ENCODE data around the gene PLG.
"Not testable (repeated sequence)": the region's sequence is repeated elsewhere in the genome, so short reads cannot be mapped to it uniquely, and the experiment has no call there.

The PLG gene

GRCh38 chr6:160767647-160768019 lies 65.6 kb downstream of the PLG start:
- DNase-seq (ENCODE audit: extremely low spot score, insufficient read length, low read depth) = no peak

GRCh38 chr6:160768101-160768500 lies 66.1 kb downstream of the PLG start:
- FAIRE-seq = no peak
- DNase-seq (ENCODE audit: extremely low spot score, insufficient read length, low read depth) = no peak

More at GRCh38 chr6:160767647-160768019, 65.6 kb downstream of the PLG start:
- no peak for FAIRE-seq

GRCh38 chr6:160774399-160774798 lies 72.4 kb downstream of the PLG start:
- no peak for DNase-seq (ENCODE audit: extremely low spot score, insufficient read length, low read depth)
- no peak for FAIRE-seq

- DNase-seq (ENCODE audit: extremely low spot score, insufficient read length, low read depth) (no peak), FAIRE-seq (no peak)
Observed at GRCh38 chr6:160775792-160776580, 73.9 kb downstream of the PLG start.

- DNase-seq (ENCODE audit: extremely low spot score, insufficient read length, low read depth); FAIRE-seq: not testable (repeated sequence)
Observed at GRCh38 chr6:160779095-160779494, 77.1 kb downstream of the PLG start.

- not testable (repeated sequence) for FAIRE-seq; DNase-seq (ENCODE audit: extremely low spot score, insufficient read length, low read depth)
Observed at GRCh38 chr6:160780656-160781055, 78.6 kb downstream of the PLG start.

GRCh38 chr6:160781298-160781697 lies 79.3 kb downstream of the PLG start:
- FAIRE-seq (no peak), DNase-seq (ENCODE audit: extremely low spot score, insufficient read length, low read depth) (no peak)

- DNase-seq (ENCODE audit: extremely low spot score, insufficient read length, low read depth) = no peak
- no peak for FAIRE-seq
Observed at GRCh38 chr6:160782228-160782627, 80.2 kb downstream of the PLG start.

GRCh38 chr6:160783741-160784140 lies 81.7 kb downstream of the PLG start:
- DNase-seq (ENCODE audit: extremely low spot score, insufficient read length, low read depth) (no peak), FAIRE-seq (no peak)

GRCh38 chr6:160788126-160788525 lies 86.1 kb downstream of the PLG start:
- not testable (repeated sequence) for FAIRE-seq; DNase-seq (ENCODE audit: extremely low spot score, insufficient read length, low read depth)

GRCh38 chr6:160788806-160789205 lies 86.8 kb downstream of the PLG start:
- DNase-seq (ENCODE audit: extremely low spot score, insufficient read length, low read depth) (no peak), FAIRE-seq (no peak)

- FAIRE-seq = peak; percentile 33
Observed at GRCh38 chr6:160789263-160790027, 87.4 kb downstream of the PLG start.

GRCh38 chr6:160790028-160790792 lies 88.2 kb downstream of the PLG start:
- DNase-seq (ENCODE audit: extremely low spot score, insufficient read length, low read depth) (no peak), FAIRE-seq (peak; percentile 44)

More at GRCh38 chr6:160789263-160790027, 87.4 kb downstream of the PLG start:
- DNase-seq (ENCODE audit: extremely low spot score, insufficient read length, low read depth) = no peak

GRCh38 chr6:160791459-160791858 lies 89.4 kb downstream of the PLG start:
- no peak for FAIRE-seq
- no peak for DNase-seq (ENCODE audit: extremely low spot score, insufficient read length, low read depth)

- peak; percentile 52 for FAIRE-seq
Observed at GRCh38 chr6:160791981-160792418, 90.0 kb downstream of the PLG start.

GRCh38 chr6:160792708-160793107 lies 90.7 kb downstream of the PLG start:
- FAIRE-seq = no peak

More at GRCh38 chr6:160791981-160792418, 90.0 kb downstream of the PLG start:
- no peak for DNase-seq (ENCODE audit: extremely low spot score, insufficient read length, low read depth)

GRCh38 chr6:160793652-160794051 lies 91.6 kb downstream of the PLG start:
- DNase-seq (ENCODE audit: extremely low spot score, insufficient read length, low read depth) = no peak
- FAIRE-seq = peak; percentile 45

More at GRCh38 chr6:160792708-160793107, 90.7 kb downstream of the PLG start:
- DNase-seq (ENCODE audit: extremely low spot score, insufficient read length, low read depth) = no peak

GRCh38 chr6:160795721-160796120 lies 93.7 kb downstream of the PLG start:
- FAIRE-seq (no peak), DNase-seq (ENCODE audit: extremely low spot score, insufficient read length, low read depth) (no peak)

- FAIRE-seq (no peak), DNase-seq (ENCODE audit: extremely low spot score, insufficient read length, low read depth) (no peak)
Observed at GRCh38 chr6:160798625-160799024, 96.6 kb downstream of the PLG start.

- FAIRE-seq = no peak
- no peak for DNase-seq (ENCODE audit: extremely low spot score, insufficient read length, low read depth)
Observed at GRCh38 chr6:160799801-160800506, 97.9 kb downstream of the PLG start.
